ENCODE data around the gene MIGA1. TPM values are rescaled to one million over a fixed set of nuclear protein-coding genes. Genes with fewer than 3 reads are reported as not detected.

MIGA1 gene
- polyA plus RNA-seq, 2 of the 4 experiments (the other 2 are of a cell fraction) = 6.5 to 7.4 TPM

- TF ChIP-seq RFX5 (IDR thresholded peaks at IDR 0.05) (no peak), GATA3 (IDR thresholded peaks at IDR 0.05; ENCODE audit: borderline replicate concordance) (no peak), KDM5A (IDR thresholded peaks at IDR 0.05) (no peak), CBX8 (IDR thresholded peaks at IDR 0.05) (no peak), HOXB5 (CRISPR knock-in tag; IDR thresholded peaks at IDR 0.05) (no peak), HDAC2 (IDR thresholded peaks at IDR 0.05) (no peak), MAX (IDR thresholded peaks at IDR 0.05) (no peak), CHD2 (IDR thresholded peaks at IDR 0.05; ENCODE audit: low read length, partially characterized antibody) (no peak), RARB (CRISPR knock-in tag; IDR thresholded peaks at IDR 0.05) (no peak), RAD21 (conservative IDR thresholded peaks at IDR 0.05 in 1 of 2, IDR thresholded peaks at IDR 0.05 in 1 of 2) (no peak), KDM1A (IDR thresholded peaks at IDR 0.05; ENCODE audit: low read depth) (no peak), USF2 (IDR thresholded peaks at IDR 0.05) (no peak), FOXS1 (CRISPR knock-in tag; IDR thresholded peaks at IDR 0.05) (no peak)
Measured at GRCh38 chr1:77881061-77881460, 101.6 kb downstream of the MIGA1 start (continued).

- FAIRE-seq = no peak
- WGBS (ENCODE audit: missing lambda C conversion rate) = 79% methylated on average over 2 of the region's 2 CpGs
- H3K27ac ChIP-seq = no peak overlapping the region
- POLR2A ChIA-PET = no interaction called here
- DNase-seq (ENCODE audit: low read depth in 1 of 2, low spot score in 1 of 2) = no peak
- ATAC-seq = no peak
- no peak for TF ChIP-seq SMC3 (IDR thresholded peaks at IDR 0.05)
- no peak for TF ChIP-seq POLR2A (IDR thresholded peaks at IDR 0.05; ENCODE audit: low read length)
- no peak for TF ChIP-seq RAD21 (conservative IDR thresholded peaks at IDR 0.05 in 1 of 2, IDR thresholded peaks at IDR 0.05 in 1 of 2)
- no peak for TF ChIP-seq TFCP2L1 (CRISPR knock-in tag; IDR thresholded peaks at IDR 0.05)
- TF ChIP-seq EHMT2 (IDR thresholded peaks at IDR 0.05; ENCODE audit: low read depth) = no peak
- no peak for TF ChIP-seq KDM5A (IDR thresholded peaks at IDR 0.05)
- no peak overlapping the region for H3K4me3 ChIP-seq
- H3K4me1 ChIP-seq = no peaks in the 10 kb centered on the region
- H3K9me3 ChIP-seq = no peaks in the 10 kb centered on the region
- H3K4me2 ChIP-seq = no peak overlapping the region
- CTCF ChIA-PET = interaction anchor here (1.5 kb wide), 1 partner anchor 61 kb away, joined by 3 read pairs; no protein-coding TSS in a partner anchor
Measured at GRCh38 chr1:77882411-77882810, 103.0 kb downstream of the MIGA1 start.

- ChIA-PET CTCF (interaction anchor here (1.0 kb wide), 1 partner anchor 12 kb away, joined by 3 read pairs; no protein-coding TSS in a partner anchor), POLR2A (interaction anchor here (0.6 kb wide), 1 partner anchor 22 kb away, joined by 4 read pairs; no protein-coding TSS in a partner anchor)
- DNase-seq (ENCODE audit: low read depth in 1 of 2, low spot score in 1 of 2) = peak; percentile 13 to 41
- Histone ChIP-seq H3K4me3 (peak within 1 kb of the TSS; percentile 87), H3K4me1 (peaks cover 17% of the 10 kb centered on the region; the same call in 2 of the 3 replicates), H3K9me3 (no peaks in the 10 kb centered on the region), H3K27ac (peak within 1 kb of the TSS; percentile 87 to 97), H3K4me2 (peak within 1 kb of the TSS; percentile 90)
- peak; percentile 80 to 82 for ATAC-seq
- peak; percentile 17; the same call in 1 of the 2 replicates for TF ChIP-seq POLR2A (IDR thresholded peaks at IDR 0.05; ENCODE audit: low read length)
- no peak for TF ChIP-seq SMC3 (IDR thresholded peaks at IDR 0.05)
- no peak for TF ChIP-seq RNF2 (IDR thresholded peaks at IDR 0.05; ENCODE audit: borderline replicate concordance, low read depth)
- no peak for TF ChIP-seq BCL3 (IDR thresholded peaks at IDR 0.05)
- 47% methylated on average over 11 of the region's 36 CpGs for WGBS (ENCODE audit: missing lambda C conversion rate)
- FAIRE-seq = no peak
Measured at GRCh38 chr1:77888081-77888780, 108.8 kb downstream of the MIGA1 start, which contains the start of gene NEXN. NEXN (plus strand) TSS chr1:77888624; CDS start chr1:77916107, 27,483 bp downstream.
